Stimulated activated CD8-positive, alpha-beta memory T cell treated with anti-CD3 and anti-CD28 coated beads, Interleukin-7, amount 100 ng/mL, for 48 hours (primary cell): ENCODE data around the gene ANXA2.

ENCODE experiments used
- DNase-seq, 2 donors: peaks; one replicate each; pipeline ENCODE4 v3.0.0-alpha.2; 2020; ENCODE audit warnings: low read depth in 1 of 2; ENCODE audit errors: extremely low read depth in 1 of 2

Gene ANXA2

DNA sequence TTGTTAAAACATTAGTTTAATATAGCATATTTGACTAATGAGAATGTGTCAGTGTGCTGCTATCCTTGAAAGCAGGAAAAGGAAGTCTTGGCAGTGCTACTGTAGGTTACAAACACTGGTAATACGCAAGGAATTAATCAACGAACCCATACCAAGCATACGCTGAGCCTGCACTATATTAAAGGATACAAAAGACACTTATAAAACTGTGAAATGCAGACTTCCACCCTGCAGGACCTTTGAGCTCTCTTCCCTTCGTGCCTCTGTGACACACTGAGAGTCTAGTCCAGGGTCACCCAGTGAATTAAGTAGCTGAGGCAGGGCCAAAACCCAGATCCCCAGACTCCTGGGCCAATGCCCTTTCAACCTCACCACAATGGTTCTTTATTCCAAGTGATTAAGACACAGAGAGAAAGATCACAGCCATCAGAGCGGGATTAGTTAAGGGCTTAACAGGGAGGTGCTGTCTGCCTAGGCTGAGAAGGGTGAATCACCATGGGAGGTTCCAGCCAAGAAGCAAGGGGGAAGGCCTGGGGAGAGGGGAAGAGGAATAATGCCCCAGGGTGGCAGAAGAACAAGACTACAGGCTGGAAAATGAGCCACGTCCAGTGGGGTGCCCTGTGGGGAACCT, 6.8 kb downstream of the ANXA2 start:
- DNase-seq: no peak

DNA sequence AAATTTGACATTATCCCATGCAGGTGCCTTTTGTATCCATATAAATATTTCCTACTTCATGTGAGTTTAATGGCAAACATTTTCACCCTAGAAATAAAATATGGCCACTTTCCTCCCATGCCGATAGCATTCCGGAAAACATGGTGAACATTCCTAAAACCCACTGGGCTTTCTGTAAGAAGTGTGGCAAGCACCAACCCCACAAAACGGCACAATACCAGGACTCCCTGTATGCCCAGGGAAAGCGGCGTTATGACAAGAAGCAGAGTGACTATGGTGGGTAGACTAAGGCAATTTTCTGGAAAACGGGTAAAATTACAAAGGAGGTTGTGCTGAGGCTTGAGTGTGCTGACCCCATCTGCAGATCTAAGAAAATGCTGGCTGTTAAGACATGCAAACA, 7.6 kb downstream of the ANXA2 start:
- DNase-seq: no peak

DNA sequence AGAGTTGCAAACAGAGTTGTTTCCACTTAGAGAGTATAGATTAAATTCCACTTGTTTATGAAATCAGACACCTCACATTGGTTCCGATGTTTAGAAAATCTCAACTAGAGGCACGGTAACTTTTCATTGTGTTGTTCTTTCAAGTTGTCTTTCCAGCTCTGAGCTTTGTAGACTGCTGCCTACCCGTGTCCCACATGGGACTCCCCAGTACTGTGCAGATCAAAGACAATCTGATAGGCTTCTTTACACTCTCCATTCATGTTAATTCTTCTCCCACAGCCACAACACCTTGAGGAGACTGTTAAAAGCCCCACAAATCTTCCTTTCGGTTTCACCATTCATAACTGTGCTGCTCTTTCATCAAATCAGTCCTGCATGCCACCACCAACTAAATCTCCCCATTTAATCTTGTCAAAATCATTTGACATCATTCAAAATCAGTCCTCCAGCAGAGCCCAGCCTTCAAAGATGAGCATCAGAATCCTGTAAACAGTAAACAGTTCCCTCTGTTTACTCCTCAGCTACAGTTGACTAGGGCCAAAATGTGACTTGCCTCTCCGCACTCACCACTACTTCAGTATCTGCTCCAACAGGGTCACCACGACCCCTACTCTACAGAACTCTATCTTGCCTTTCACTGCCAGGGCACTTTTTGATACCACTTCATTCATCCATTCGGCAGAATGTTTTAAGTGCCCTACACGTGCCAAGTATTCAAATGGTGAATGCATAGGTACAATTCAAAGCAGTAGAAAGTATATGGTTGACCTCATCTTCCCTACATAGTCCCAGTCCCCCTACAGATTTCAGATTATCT, 8.3 kb downstream of the ANXA2 start:
- DNase-seq: peak in 1 of 2 donors; percentile 22

DNA sequence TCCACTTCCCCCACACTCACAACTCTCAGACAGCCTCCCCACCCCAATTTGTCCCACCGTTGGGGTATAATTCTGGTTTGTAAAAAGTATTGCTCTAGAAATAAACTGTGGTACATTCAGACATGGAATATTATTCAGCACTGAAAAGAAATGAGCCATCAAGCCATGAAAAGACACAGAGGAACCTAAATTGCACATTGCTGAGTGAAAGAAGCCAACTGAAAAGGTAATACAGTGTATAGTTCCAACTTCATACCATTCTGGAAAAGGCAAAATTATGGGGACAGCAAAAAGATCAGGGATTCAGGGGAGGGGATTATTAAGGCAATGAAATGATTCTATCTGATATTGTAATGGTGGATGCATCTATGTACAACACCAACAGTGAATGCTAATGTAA, 10.5 kb downstream of the ANXA2 start:
- DNase-seq: no peak

DNA sequence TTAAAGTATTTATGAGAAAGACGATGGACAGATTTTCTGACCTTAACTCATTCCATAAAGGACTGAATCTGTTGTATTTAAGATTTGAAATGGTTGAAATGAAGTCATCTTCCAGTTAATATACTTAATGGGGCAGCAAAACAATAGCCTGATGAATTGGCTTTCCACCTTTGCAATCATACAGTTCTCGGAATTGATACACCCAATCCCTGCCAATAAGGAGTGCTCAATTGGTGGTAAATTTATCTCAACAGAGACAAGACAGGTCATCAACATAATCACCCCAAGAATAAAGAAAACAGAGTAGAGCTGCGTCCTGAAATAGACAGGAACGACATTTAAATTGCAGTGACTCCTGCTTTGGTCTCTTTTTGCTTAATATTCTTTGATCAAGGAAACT, 11.2 kb downstream of the ANXA2 start:
- DNase-seq: no peak

DNA sequence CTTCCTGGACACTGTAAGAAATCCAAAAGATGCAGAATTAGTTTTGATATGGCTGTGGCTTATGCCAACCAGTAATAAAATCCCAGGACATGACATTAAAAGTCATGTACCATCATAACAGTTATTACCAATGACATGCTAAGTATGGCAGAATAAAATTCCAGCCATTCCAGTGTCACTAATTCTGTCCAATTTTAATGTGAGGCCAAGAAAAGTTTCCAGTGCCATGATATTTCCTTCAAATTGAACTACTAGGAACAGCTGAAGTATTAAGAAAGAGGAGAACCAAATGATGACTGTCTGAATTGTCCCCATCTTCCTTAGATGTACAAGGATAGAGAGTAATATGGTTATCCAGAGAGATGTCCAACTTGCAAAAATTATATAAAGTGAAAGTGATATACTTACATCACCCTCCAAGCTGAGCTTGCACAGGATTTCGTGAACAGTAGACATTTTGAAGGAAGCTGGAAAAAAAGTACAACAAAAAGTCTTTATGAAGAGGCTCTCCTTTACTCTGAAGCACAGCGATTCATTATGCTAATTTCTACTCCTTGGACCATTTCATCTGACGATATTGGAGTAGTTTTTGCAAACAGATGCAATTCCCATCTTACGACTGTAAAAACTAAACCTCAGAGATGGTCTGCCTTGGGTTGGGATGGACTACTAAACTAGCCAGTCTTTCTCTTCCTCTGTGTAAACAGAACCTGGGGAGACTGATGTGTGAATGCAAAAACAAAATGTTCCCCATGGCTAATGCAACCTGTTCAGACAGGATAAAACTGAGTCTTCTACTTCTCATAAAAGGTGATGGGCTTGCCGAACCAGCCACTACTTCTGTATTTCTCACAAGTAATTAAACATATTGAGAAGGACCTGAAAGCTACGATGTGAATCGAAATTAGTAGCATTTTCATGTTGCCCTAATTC, 11.9 kb downstream of the ANXA2 start:
- no peak for DNase-seq

DNA sequence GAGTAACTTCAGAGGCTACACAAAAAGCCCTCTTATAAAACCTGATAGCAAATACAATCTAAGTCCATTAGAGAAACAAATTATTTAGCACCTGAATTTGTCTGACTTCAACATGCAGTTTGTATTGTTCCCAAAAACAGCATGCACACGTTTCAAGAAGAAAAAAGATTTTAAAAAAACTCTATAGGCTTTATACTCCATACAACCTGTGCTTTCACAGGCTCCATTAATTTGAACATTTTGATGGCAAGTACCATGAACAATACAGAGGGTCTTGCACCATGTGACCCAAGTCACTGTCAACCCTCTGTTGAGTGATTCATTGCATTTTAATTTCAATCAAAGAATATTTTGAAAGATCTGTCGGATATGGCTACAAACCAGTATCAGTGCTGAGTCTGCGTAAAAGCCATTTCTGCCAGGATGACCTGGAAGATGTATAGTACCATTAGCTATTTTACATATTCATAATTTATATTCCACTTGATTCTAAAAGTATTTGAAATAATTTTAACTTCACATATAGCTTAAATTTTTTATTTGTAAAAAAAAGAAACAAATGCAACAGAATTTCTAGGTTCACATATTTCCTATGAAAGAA, 13.2 kb downstream of the ANXA2 start:
- DNase-seq: no peak

DNA sequence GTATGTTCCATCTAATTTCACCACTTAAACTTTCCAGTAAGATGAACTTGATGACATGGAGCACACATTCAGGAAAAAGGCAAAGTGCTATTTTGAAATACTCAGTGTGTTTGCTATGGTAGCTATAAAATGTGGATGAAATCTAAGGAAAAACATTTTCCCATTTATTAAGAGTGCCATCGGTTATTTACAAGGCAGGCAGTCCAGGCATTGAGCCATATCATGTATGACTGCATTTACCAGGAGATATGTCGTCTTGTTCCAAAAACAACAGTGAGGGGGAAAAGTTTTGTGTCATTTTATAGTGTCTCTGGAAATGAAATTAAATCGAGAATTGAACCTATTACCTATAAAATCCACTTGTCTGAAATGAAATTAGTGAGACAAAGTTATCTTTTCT, 13.7 kb downstream of the ANXA2 start:
- DNase-seq: no peak

DNA sequence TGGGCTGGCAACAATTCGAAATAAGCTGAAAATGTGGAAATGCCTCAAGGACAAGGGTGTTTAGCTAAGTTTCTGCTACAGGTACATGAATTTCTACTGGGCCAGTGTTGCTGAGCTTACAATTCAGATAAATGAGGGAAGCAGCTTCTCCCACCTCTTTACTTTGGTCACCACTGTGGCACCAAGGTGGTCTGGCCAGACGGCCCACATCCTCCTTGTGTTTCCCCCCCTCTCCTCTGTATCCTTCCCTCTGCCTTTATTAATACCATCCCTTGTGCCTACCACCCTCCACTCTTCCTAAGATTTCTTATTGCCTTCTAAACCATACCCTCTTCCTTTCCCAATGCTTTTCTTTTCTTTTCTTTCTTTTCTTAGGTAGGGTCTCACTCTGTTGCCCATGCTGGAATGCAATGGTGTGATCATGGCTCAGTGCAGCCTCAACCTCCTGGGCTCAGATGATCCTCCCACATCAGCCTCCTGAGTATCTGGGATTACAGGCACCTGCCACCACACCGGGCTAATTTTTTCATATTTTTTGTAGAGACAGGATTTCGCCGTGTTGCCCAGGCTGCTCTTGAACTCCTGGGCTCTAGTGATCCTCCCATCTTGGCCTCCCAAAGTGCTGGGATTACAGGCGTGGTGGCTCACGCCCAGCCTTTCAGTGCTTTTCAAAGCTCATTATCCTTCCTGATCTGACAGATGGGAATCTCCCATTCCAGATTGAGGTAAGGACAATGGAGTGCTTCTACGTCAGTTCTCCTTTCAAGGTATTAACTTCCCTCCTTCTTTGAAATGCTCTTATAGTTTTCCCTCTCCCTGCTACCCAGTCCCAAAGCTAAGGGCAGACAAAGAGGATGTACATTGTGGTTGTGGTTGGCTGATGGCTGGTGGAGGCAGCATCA, 14.8 kb downstream of the ANXA2 start:
- no peak for DNase-seq

DNA sequence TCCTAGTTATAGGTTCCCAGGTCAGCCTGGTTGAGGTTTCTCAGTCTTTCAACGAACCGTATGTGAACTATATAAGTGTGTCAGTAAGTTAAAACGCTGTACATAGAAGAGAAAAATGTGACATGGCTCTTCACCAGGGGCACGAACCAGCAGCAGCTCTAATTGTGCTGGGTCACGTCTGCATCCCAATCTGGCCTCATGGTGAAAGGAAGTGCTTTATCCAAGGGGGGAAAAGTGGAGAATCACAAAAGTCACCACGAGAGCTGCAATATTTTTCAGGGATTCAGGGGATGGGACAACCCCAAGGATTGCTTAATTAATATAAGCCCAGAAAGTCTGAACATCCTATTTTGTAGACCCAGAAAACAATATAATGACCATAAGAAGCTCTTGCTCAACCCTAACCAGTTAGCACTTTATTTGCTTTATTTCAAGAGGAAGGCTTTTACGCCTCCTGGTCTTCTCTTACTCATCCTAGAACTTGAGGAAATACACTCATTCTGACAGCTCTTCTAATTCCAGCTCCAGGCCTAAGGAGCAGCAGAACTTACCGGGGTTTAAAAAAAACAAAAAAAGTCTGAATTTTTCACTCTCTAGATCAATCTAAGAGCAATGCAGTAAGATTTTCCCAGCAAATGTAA, 16.5 kb downstream of the ANXA2 start:
- DNase-seq: no peak

DNA sequence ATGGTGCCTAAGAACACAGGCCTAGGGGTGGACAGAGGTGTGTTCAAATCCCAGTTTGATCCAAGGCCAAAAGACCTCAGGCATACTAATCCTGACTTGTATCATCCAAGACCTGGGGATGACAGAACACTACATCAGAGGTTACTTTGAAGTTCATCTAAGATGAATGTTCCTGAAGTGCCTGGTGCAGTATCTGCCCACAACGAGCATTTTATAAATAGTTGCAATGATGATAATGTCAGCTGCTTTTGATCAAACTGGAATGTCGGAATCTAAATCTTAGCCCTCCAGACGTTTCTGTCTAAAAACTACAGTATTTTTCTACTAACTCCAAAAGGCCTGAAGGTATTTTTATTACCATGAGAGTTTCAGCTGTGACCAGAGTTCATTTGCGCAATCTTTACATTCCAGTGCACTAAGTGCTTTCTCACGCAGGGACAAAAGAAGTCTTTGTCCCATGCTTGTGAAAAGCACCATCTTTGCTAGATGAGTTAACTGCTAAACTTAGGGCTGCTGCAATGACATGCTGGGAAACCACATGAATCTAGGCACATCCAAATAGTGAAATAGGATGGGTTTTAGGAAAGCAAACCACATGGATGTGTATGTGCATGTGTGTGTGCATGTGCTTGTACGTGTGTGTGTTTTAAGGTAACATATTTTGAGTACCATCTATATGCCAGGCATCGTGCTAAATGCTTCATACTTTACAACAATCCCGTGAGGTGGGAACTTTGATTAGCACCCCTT, 18.1 kb downstream of the ANXA2 start:
- DNase-seq: no peak

DNA sequence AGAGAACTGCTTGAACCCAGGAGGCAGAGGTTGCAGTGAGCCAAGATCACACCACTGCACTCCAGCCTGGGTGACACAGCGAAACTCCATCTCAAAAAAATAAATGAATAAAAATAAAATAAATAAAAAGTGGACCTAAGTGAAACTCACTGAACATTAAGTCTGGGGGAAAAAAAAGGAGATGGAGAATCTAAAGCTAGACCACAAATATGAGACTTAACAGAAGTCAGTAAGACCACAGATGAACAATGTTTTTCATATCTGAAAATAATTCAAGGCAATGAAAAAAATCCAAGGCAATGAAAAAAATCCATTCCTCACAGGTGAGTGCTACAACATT, 18.6 kb downstream of the ANXA2 start:
- DNase-seq: no peak

DNA sequence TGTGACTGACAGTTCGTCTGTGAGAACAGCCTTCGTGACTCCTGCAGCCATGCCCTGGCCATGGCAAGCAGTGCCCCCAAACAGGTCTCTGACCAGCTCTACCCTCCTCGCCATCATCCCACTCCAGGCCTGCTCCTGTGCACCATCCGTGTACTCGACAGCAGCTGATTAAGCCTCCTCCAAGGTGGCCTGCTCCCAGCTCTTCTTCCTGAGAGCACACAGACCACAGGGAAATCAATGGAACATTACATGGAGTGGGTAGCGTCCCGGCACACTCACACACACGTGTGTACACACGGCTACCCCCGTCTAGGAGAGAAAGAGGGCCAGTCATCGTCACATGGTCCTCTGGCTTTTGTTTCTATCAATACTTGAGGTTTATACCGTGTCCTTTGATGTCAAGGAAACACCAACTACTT, 21.1 kb downstream of the ANXA2 start:
- DNase-seq: no peak

DNA sequence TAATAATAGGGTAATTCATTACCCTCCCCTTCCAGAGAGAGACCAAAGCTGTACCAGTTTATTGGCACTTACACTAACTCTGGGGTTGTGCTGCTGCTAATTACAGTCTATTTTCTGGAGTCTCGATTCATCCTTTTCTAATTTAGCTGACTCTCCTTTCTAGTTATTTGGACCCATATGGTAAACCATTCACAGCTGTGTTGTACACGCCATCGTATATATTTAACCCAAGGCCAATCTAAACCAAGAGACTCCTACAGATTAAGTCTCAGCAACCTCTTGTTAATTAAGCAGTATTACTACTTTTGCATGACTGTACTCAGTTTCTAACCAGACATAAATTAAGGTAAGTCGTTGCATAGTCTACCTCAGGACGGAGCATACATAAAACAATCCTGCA, 22.5 kb downstream of the ANXA2 start:
- DNase-seq: no peak

DNA sequence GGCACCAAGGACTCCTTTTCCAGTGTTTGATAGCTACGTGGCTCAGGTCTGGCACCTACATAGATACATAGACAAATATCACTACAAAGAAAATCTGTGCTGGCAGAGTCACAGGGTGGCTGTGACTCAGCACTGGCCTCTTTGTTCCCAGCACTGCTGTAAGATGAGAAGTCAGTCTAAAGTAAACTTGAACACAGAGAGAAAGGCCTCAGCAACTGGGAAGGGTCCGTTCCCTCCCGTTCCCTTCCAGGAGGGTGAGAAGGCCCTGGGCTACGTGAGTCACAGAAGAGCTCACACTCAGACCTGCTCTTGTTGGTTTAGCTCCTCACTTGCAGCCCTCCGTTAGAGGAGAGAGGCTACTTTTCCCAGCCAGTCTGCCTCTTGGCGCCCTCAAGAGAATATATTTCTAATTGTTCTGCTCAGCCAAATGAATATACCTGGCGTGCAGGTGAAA, 23.1 kb downstream of the ANXA2 start:
- DNase-seq: no peak

DNA sequence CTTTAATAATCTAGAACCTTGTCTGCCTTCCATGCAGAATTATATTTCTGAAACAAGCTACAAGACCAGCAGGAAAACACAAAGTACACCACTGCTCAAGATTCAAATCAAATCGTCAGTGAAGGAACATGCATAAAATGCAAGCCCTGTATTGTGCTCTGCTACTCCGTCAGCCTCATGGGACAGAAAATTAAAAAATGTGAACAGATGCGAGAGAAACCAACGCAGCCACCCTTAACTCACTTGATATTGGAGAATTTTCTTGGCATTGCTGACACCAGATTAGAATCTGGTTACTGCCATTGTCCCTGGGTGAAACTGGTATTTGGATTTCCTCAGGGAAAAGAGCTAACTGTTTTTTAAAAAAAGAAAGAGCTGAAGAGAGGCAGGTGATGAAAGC, 23.6 kb downstream of the ANXA2 start:
- no peak for DNase-seq

DNA sequence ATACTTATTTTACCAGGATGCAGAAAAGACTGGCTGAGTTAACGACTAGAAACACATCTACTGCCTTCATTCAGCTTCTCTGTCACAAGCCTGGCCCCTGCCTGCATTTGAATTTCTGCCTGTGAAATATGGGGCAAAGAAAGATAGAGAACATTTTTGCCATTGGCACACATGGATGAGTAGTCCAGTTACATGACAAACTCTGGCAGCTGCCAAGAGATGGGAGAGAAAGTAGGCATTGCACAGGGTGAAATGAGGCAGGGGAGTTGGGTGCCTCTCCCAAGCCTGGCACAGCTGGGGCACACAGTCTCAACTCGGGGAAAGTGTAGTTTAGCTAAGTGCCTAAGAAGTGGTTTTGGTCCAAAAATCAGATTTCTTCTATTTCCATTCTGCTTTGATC, 24.0 kb downstream of the ANXA2 start:
- no peak for DNase-seq

DNA sequence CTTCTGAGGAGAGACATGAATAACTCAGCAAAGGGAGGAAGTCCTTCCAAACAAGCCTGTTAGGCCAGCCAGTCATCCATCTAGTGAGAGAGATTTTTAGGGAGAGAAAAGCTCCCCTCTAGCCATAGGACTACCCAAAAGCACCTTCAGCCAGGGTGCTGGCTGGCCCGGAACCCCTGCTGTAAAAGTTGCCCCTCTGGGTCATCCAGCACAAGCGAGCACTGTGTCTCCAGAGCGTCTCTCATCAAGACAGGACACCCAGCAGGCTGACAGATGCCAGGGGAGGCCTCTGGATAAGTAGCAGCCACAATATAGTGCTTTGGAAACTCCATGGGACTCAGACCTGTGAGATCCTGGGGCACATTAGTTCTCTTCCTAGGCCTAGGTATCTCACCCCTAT, 24.5 kb downstream of the ANXA2 start:
- DNase-seq: no peak

DNA sequence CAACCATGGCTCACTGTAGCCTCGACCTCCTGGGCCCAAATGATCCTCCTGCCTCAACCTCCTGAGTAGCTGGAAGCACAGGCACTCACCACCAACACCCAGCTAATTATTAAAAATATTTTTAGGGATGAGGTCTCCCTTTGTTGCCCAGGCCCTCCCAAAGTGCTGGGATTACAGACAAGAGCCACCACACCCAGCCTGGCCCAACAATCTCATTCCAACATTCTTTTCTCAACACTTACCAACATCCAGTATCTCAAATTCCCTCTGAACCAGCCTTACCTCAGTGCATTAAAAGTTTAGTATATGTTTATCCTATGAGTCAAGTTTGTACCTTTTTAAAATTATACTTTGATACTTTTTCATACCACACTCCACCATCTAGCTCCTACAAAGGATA, 25.0 kb downstream of the ANXA2 start:
- DNase-seq: no peak
